HepG2 (cell line): Measurements from ENCODE around the gene MRPL14. TPM values are rescaled to one million over a fixed set of nuclear protein-coding genes. Genes with fewer than 3 reads are reported as not detected.

ENCODE experiments used
- ARHGAP35 ChIP-seq: sonication (generic); formaldehyde crosslinking; IDR thresholded peaks from 2 replicates; pipeline ENCODE4 v1.9.0; 2022; ENCODE audit warnings: mild to moderate bottlenecking, inconsistent platforms, moderate library complexity, missing genetic modification reagents, borderline replicate concordance
- BRCA1 ChIP-seq: sonication (generic); formaldehyde crosslinking; IDR thresholded peaks from 2 replicates; pipeline ENCODE4 v1.4.0; 2020; ENCODE audit warnings: missing genetic modification reagents
- GATAD2A ChIP-seq: IDR thresholded peaks from 2 replicates; pipeline ENCODE4 v1.6.1; 2016
- ZNF180 ChIP-seq: sonication (generic); formaldehyde crosslinking; IDR thresholded peaks from 2 replicates; pipeline ENCODE4 v1.4.0; 2020; ENCODE audit warnings: low read depth, missing genetic modification reagents, borderline replicate concordance
- ZNF333 ChIP-seq: sonication (generic); formaldehyde crosslinking; IDR thresholded peaks from 2 replicates; pipeline ENCODE4 v1.4.0; 2020; ENCODE audit warnings: mild to moderate bottlenecking, missing genetic modification reagents, borderline replicate concordance
- ZNF350 ChIP-seq: sonication (generic); formaldehyde crosslinking; IDR thresholded peaks from 2 replicates; pipeline ENCODE4 v1.4.0; 2020; ENCODE audit warnings: mild to moderate bottlenecking, low read depth, missing genetic modification reagents, borderline replicate concordance
- ZNF552 ChIP-seq: sonication (generic); formaldehyde crosslinking; IDR thresholded peaks from 2 replicates; pipeline ENCODE4 v1.9.0; 2022; ENCODE audit warnings: missing genetic modification reagents, mild to moderate bottlenecking, borderline replicate concordance
- ZNF598 ChIP-seq: sonication (generic); formaldehyde crosslinking; IDR thresholded peaks from 2 replicates; pipeline ENCODE4 v1.5.1; 2020; ENCODE audit warnings: mild to moderate bottlenecking, missing genetic modification reagents, borderline replicate concordance
- ZNF782 ChIP-seq: sonication (generic); formaldehyde crosslinking; IDR thresholded peaks from 2 replicates; pipeline ENCODE4 v1.4.0; 2020; ENCODE audit warnings: missing genetic modification reagents, mild to moderate bottlenecking, borderline replicate concordance
- polyA plus RNA-seq, 8 experiments: library from polyadenylated mRNA; depleted of rRNA in 3 of 8; stranded (reverse) in 7 of 8; unstranded in 1 of 8; fragments of >200 nt; fragmentation: Illumina TruSeq in 4 of 8; extraction: Trizol in 4 of 8; gene quantifications; 2 replicates each; pipeline versions ENCODE4 v1.2.1 to v1.2.3, GENCODE V29; 2011 to 2016; ENCODE audit warnings: low read depth in 4 of 8, missing spikeins in 1 of 8, mixed read lengths in 1 of 8; ENCODE audit not compliant: insufficient read depth in 1 of 8
- total RNA-seq, 5 experiments: library from RNA; depleted of rRNA; stranded (reverse); fragments of >200 nt; fragmentation: Illumina TruSeq; extraction: Trizol; gene quantifications; 2 replicates each; pipeline ENCODE4 v1.2.3, GENCODE V29; 2016; ENCODE audit warnings: low read depth in 1 of 5
- TF ChIP-seq, protein P1 (sequence below): sonication (generic); formaldehyde crosslinking; IDR thresholded peaks from 2 replicates; pipeline ENCODE4 v1.8.1; 2023; ENCODE audit warnings: missing genetic modification reagents, mild to moderate bottlenecking, borderline replicate concordance
- TF ChIP-seq, protein P2 (sequence below): sonication (generic); formaldehyde crosslinking; IDR thresholded peaks from 2 replicates; pipeline ENCODE4 v1.5.0; 2020; ENCODE audit warnings: missing genetic modification reagents, mild to moderate bottlenecking, borderline replicate concordance
- TF ChIP-seq, protein P3 (sequence below): sonication (generic); formaldehyde crosslinking; IDR thresholded peaks from 2 replicates; pipeline ENCODE4 v1.4.0; 2020; ENCODE audit warnings: mild to moderate bottlenecking, missing genetic modification reagents
- TF ChIP-seq, protein P4 (sequence below): sonication (generic); formaldehyde crosslinking; IDR thresholded peaks from 2 replicates; pipeline ENCODE4 v1.5.1; 2020; ENCODE audit warnings: missing genetic modification reagents, mild to moderate bottlenecking, borderline replicate concordance
- TF ChIP-seq, protein P5 (sequence below): sonication (generic); formaldehyde crosslinking; IDR thresholded peaks from 2 replicates; pipeline ENCODE4 v1.4.0; 2020; ENCODE audit warnings: missing genetic modification reagents
- TF ChIP-seq, protein P6 (sequence below): sonication (generic); formaldehyde crosslinking; IDR thresholded peaks from 2 replicates; pipeline ENCODE4 v1.5.0; 2020; ENCODE audit warnings: mild to moderate bottlenecking, low read depth, missing genetic modification reagents, borderline replicate concordance

MRPL14 gene
- total and polyA plus RNA-seq, 2 of the 13 experiments (the other 11 are each of a cell fraction or from before 2014, with no cell fraction given): 157 to 178 TPM

DNA sequence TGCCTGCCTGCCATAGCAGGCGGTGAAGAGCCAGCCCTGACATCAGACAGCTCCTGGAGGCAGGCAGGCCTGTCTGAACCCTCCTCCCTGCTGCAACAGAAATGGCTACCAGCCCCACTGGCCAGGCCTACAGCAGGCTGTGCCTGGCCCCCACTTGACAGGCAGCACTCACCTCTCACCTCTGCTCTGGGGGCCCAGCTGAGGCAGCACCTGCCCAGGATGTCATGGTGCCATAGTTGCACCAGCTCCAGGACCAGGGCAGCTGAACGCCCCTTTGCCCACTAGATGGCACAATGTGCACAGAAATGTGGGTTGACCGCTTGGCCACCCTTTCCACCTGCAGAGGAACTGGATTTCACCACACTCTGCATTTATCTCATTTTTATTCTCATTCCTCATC, 30.6 kb downstream of the MRPL14 start (continued):
- TF ChIP-seq, protein P1, sequence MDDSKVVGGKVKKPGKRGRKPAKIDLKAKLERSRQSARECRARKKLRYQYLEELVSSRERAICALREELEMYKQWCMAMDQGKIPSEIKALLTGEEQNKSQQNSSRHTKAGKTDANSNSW (CRISPR knock-in tag): no peak
- TF ChIP-seq ZNF552 (CRISPR knock-in tag): no peak
- TF ChIP-seq, protein P2, sequence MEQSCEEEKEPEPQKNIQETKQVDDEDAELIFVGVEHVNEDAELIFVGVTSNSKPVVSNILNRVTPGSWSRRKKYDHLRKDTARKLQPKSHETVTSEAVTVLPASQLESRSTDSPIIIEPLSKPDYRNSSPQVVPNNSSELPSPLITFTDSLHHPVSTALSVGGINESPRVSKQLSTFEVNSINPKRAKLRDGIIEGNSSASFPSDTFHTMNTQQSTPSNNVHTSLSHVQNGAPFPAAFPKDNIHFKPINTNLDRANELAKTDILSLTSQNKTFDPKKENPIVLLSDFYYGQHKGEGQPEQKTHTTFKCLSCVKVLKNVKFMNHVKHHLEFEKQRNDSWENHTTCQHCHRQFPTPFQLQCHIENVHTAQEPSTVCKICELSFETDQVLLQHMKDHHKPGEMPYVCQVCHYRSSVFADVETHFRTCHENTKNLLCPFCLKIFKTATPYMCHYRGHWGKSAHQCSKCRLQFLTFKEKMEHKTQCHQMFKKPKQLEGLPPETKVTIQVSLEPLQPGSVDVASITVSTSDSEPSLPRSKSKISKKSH (CRISPR knock-in tag): 0 out of 2 replicates have a peak, but pooled peaks have one; percentile 48
- TF ChIP-seq, protein P3, sequence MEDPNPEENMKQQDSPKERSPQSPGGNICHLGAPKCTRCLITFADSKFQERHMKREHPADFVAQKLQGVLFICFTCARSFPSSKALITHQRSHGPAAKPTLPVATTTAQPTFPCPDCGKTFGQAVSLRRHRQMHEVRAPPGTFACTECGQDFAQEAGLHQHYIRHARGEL (CRISPR knock-in tag): no peak
- TF ChIP-seq GATAD2A (CRISPR knock-in tag): peak; percentile 69
- TF ChIP-seq ZNF782 (CRISPR knock-in tag): no peak
- no peak for TF ChIP-seq ZNF333 (CRISPR knock-in tag)
- peak; percentile 44; the same call in 1 of the 2 replicates for TF ChIP-seq ZNF598 (CRISPR knock-in tag)
- TF ChIP-seq ZNF180 (CRISPR knock-in tag): no peak
- TF ChIP-seq ARHGAP35 (CRISPR knock-in tag): no peak
- TF ChIP-seq BRCA1 (CRISPR knock-in tag): no peak
- TF ChIP-seq, protein P4, sequence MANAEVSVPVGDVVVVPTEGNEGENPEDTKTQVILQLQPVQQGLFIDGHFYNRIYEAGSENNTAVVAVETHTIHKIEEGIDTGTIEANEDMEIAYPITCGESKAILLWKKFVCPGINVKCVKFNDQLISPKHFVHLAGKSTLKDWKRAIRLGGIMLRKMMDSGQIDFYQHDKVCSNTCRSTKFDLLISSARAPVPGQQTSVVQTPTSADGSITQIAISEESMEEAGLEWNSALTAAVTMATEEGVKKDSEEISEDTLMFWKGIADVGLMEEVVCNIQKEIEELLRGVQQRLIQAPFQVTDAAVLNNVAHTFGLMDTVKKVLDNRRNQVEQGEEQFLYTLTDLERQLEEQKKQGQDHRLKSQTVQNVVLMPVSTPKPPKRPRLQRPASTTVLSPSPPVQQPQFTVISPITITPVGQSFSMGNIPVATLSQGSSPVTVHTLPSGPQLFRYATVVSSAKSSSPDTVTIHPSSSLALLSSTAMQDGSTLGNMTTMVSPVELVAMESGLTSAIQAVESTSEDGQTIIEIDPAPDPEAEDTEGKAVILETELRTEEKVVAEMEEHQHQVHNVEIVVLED (CRISPR knock-in tag): no peak; the same call in 1 of the 2 replicates
- TF ChIP-seq, protein P5, sequence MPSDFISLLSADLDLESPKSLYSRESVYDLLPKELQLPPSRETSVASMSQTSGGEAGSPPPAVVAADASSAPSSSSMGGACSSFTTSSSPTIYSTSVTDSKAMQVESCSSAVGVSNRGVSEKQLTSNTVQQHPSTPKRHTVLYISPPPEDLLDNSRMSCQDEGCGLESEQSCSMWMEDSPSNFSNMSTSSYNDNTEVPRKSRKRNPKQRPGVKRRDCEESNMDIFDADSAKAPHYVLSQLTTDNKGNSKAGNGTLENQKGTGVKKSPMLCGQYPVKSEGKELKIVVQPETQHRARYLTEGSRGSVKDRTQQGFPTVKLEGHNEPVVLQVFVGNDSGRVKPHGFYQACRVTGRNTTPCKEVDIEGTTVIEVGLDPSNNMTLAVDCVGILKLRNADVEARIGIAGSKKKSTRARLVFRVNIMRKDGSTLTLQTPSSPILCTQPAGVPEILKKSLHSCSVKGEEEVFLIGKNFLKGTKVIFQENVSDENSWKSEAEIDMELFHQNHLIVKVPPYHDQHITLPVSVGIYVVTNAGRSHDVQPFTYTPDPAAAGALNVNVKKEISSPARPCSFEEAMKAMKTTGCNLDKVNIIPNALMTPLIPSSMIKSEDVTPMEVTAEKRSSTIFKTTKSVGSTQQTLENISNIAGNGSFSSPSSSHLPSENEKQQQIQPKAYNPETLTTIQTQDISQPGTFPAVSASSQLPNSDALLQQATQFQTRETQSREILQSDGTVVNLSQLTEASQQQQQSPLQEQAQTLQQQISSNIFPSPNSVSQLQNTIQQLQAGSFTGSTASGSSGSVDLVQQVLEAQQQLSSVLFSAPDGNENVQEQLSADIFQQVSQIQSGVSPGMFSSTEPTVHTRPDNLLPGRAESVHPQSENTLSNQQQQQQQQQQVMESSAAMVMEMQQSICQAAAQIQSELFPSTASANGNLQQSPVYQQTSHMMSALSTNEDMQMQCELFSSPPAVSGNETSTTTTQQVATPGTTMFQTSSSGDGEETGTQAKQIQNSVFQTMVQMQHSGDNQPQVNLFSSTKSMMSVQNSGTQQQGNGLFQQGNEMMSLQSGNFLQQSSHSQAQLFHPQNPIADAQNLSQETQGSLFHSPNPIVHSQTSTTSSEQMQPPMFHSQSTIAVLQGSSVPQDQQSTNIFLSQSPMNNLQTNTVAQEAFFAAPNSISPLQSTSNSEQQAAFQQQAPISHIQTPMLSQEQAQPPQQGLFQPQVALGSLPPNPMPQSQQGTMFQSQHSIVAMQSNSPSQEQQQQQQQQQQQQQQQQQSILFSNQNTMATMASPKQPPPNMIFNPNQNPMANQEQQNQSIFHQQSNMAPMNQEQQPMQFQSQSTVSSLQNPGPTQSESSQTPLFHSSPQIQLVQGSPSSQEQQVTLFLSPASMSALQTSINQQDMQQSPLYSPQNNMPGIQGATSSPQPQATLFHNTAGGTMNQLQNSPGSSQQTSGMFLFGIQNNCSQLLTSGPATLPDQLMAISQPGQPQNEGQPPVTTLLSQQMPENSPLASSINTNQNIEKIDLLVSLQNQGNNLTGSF (CRISPR knock-in tag): no peak
- TF ChIP-seq, protein P6, sequence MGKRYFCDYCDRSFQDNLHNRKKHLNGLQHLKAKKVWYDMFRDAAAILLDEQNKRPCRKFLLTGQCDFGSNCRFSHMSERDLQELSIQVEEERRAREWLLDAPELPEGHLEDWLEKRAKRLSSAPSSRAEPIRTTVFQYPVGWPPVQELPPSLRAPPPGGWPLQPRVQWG (CRISPR knock-in tag): no peak
- TF ChIP-seq ZNF350 (CRISPR knock-in tag): no peak
